Hepatocyte (in vitro differentiated cells): ENCODE measurements around the gene PPM1H.

Source experiments
- CTCF ChIP-seq: fragments of 200-600 bp; sonication (generic); IDR thresholded peaks from 2 replicates; pipeline ENCODE4 v1.5.1; 2016; ENCODE audit warnings: antibody characterized with exemption, mild to moderate bottlenecking; ENCODE audit not compliant: poor library complexity
- EZH2 ChIP-seq: fragments of 200-600 bp; sonication (generic); IDR thresholded peaks from 2 replicates; pipeline ENCODE4 v1.6.1; 2016; ENCODE audit warnings: antibody characterized with exemption, mild to moderate bottlenecking, borderline replicate concordance

- TF ChIP-seq EZH2, result no peak
- TF ChIP-seq CTCF, result no peak
Observed at GRCh38 chr12:62761658-62762057, 173.3 kb downstream of the PPM1H start.
